GM23338 (cell line): ENCODE measurements around the gene CIAO2A.

Experiments used
- CTCF ChIP-seq, 2 experiments: fragments of 200-600 bp in 1 of 2; sonication (generic) in 1 of 2; conservative IDR thresholded peaks; 2 replicates each; pipeline versions ENCODE4 v1.5.1 to v1.6.1; 2016 to 2017; ENCODE audit warnings: antibody characterized with exemption in 2 of 2, low read depth in 2 of 2, mild to moderate bottlenecking in 2 of 2, moderate library complexity in 1 of 2
- NANOG ChIP-seq: IDR thresholded peaks from 2 replicates; pipeline ENCODE4 v1.6.1; 2016; ENCODE audit warnings: antibody characterized with exemption, borderline replicate concordance
- POLR2AphosphoS5 ChIP-seq: IDR thresholded peaks from 2 replicates; pipeline ENCODE4 v1.6.1; 2016; ENCODE audit warnings: antibody characterized with exemption, low read depth

- TF ChIP-seq CTCF (conservative IDR thresholded peaks at IDR 0.05; ENCODE audit: low read depth in 2 of 2) (no peak), NANOG (no peak), POLR2AphosphoS5 (no peak)
Observed at GRCh38 chr15:64133623-64134344, 40.1 kb upstream of the CIAO2A start.
